Smooth muscle cell of trachea (primary cell): Measurements from ENCODE around the gene ROPN1. TPM values are rescaled to one million over a fixed set of nuclear protein-coding genes. Genes with fewer than 3 reads are reported as not detected.

Experiments used
- total RNA-seq: library from RNA; depleted of rRNA; stranded (reverse); fragments of >200 nt; gene quantifications from 2 replicates; pipeline ENCODE4 v1.2.1, GENCODE V29; 2014

ROPN1 gene
- not detected in 2 replicates for total RNA-seq

GRCh38 chr3:123991730-123992588, at the start of gene ROPN1:
Gene ROPN1, minus strand, starts transcription at chr3:123992124. Its CDS starts 11,643 bp downstream, at chr3:123980481.

GRCh38 chr3:124033360-124034015, 41.6 kb upstream of the ROPN1 start, which contains the start of gene KALRN:
Gene KALRN, plus strand, starts transcription at chr3:124033369.

GRCh38 chr3:123960781-123961507, 31.0 kb downstream of the ROPN1 start, which contains the start of gene CCDC14:
Gene CCDC14, minus strand, starts transcription at chr3:123961229. Its CDS starts 56 bp downstream, at chr3:123961173.

Other genes starting within 250 kb of the ROPN1 start
- 325 and 839 TPM in 2 replicates for gene MYLK, start 107.8 kb downstream of the ROPN1 start, total RNA-seq
- 38.7 and 60.4 TPM in 2 replicates for gene CCDC14, start 30.9 kb downstream of the ROPN1 start, total RNA-seq
- gene KALRN, start 41.2 kb upstream of the ROPN1 start, total RNA-seq: 1.0 and 2.0 TPM in 2 replicates